Measurements from ENCODE around the gene CDV3. TPM values are rescaled to one million over a fixed set of nuclear protein-coding genes. Genes with fewer than 3 reads are reported as not detected.

CDV3 gene
- total RNA-seq, 1 experiment from 2014 or later = 173 TPM

DNA sequence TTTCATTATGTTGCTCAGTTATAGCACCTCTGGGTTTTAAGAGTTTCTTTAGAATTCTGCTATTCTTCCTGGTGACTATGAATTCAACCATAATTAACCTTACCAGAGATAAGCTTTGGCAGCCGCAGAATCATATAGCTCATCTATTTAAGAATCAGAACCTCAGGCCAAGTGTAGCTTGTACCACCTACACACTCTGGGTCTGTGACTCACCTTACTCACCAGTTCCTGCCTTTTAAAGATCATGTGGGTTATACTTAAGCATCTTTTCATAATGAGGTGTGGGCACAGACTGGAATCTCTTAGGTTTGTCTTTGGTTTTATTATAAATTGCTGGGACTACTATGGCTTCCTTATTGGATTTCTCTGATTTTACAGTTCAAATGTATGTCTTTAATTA, 21.9 kb downstream of the CDV3 start:
- no peak overlapping the region for H3K14ac ChIP-seq (ENCODE audit: insufficient read depth, low read length)
- H3K27me3 Mint-ChIP-seq (ENCODE audit: low read depth) = no peaks in the 10 kb centered on the region
- peaks cover 2 to 8% of the 10 kb centered on the region in 2 experiments; a peak in 2 of 4 replicates for H3K4me1 Mint-ChIP-seq
- H3K4me2 ChIP-seq (ENCODE audit: insufficient read depth, insufficient read length, low read length) = no peak overlapping the region
- H3K9me3 Mint-ChIP-seq = no peaks in the 10 kb centered on the region
- H2BK15ac ChIP-seq (ENCODE audit: low read depth, low read length) = no peak overlapping the region
- no peak overlapping the region for H3K9ac ChIP-seq (ENCODE audit: extremely low read depth, insufficient read length, low read length)
- H3K23me2 ChIP-seq (ENCODE audit: insufficient read length, low read depth, low read length, poor library complexity, severe bottlenecking) = no peaks in the 10 kb centered on the region
- no peak overlapping the region for H2AK5ac ChIP-seq (ENCODE audit: insufficient read length, low read length)
- H3K4me1 ChIP-seq (ENCODE audit: insufficient read depth, low read length) = no peaks in the 10 kb centered on the region
- H3K18ac ChIP-seq (ENCODE audit: insufficient read length, low read depth, low read length) = no peak overlapping the region
- H4K20me1 ChIP-seq (ENCODE audit: control insufficient read depth, insufficient read depth, insufficient read length) = no peaks in the 10 kb centered on the region
- no CpG with 5 or more reads among the region's 1 CpG for WGBS (ENCODE audit: extremely low coverage, insufficient read length, low lambda C conversion rate)
- no peak for DNase-seq
- H2AFZ ChIP-seq (ENCODE audit: low read length) = no peak overlapping the region
- H3K27ac ChIP-seq (ENCODE audit: insufficient read length, low read depth, low read length) = no peak overlapping the region
- no peak overlapping the region for H3K4me3 Mint-ChIP-seq
- H3K27ac Mint-ChIP-seq = no peak overlapping the region
- no peaks in the 10 kb centered on the region for H3K9me3 ChIP-seq (ENCODE audit: control insufficient read depth, low read depth, low read length)
- H3T11ph ChIP-seq (ENCODE audit: low read length) = no peak overlapping the region
- no peak overlapping the region for H3K4ac ChIP-seq (ENCODE audit: low read depth, low read length)
- H3K36me3 Mint-ChIP-seq (ENCODE audit: insufficient read depth in 1 of 3, low read depth in 3 of 3) = peaks cover 0 to 2% (median 0%) of the 10 kb centered on the region in 3 experiments; a peak in 3 of 7 replicates
- H4K5ac ChIP-seq (ENCODE audit: insufficient read length, low read depth, low read length) = no peak overlapping the region
- H4K8ac ChIP-seq (replicated peaks; ENCODE audit: insufficient read length, low read depth, low read length) = no peak overlapping the region
- no peaks in the 10 kb centered on the region for H3K27me3 ChIP-seq (ENCODE audit: insufficient read depth, low read length)
- H2BK120ac ChIP-seq (ENCODE audit: low read depth, low read length, poor library complexity, severe bottlenecking) = no peak overlapping the region
- no peak overlapping the region for H3K23ac ChIP-seq (ENCODE audit: insufficient read length, low read depth, low read length)
- no peak overlapping the region for H2BK12ac ChIP-seq (ENCODE audit: insufficient read length, low read depth, low read length)
- H4K91ac ChIP-seq (ENCODE audit: insufficient read length, low read depth, low read length) = no peak overlapping the region
- H2BK5ac ChIP-seq (ENCODE audit: insufficient read length, low read length) = no peak overlapping the region
- no peaks in the 10 kb centered on the region for H3K79me2 ChIP-seq (ENCODE audit: insufficient read depth, low read length)
- TF ChIP-seq, protein P1, sequence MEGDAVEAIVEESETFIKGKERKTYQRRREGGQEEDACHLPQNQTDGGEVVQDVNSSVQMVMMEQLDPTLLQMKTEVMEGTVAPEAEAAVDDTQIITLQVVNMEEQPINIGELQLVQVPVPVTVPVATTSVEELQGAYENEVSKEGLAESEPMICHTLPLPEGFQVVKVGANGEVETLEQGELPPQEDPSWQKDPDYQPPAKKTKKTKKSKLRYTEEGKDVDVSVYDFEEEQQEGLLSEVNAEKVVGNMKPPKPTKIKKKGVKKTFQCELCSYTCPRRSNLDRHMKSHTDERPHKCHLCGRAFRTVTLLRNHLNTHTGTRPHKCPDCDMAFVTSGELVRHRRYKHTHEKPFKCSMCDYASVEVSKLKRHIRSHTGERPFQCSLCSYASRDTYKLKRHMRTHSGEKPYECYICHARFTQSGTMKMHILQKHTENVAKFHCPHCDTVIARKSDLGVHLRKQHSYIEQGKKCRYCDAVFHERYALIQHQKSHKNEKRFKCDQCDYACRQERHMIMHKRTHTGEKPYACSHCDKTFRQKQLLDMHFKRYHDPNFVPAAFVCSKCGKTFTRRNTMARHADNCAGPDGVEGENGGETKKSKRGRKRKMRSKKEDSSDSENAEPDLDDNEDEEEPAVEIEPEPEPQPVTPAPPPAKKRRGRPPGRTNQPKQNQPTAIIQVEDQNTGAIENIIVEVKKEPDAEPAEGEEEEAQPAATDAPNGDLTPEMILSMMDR (conservative IDR thresholded peaks at IDR 0.05) = no peak
- no peaks in the 10 kb centered on the region for H3K79me1 ChIP-seq (ENCODE audit: insufficient read depth, low read depth, low read length, poor library complexity, severe bottlenecking)
- no peak overlapping the region for H2BK20ac ChIP-seq (ENCODE audit: low read depth, low read length, poor library complexity, severe bottlenecking)
- H3K56ac ChIP-seq (ENCODE audit: insufficient read length, low read depth, low read length) = no peak overlapping the region

Measured in H9 (cell line).